Mesenteric fat pad (tissue), 1 donor: ENCODE results near the gene RNF6. TPM values are rescaled to one million over a fixed set of nuclear protein-coding genes. Genes with fewer than 3 reads are reported as not detected.
"Not testable (repeated sequence)": the region's sequence is repeated elsewhere in the genome, so short reads cannot be mapped to it uniquely, and the experiment has no call there.

Source experiments
- DNase-seq: peaks from one replicate; pipeline ENCODE4 v3.0.0-alpha.2; 2020; ENCODE audit warnings: low spot score
- long read RNA-seq: library from polyadenylated mRNA; unstranded; transcript quantifications from one replicate; pipeline ENCODE4 v2.0.0, GENCODE V29; 2020
- total RNA-seq: library from RNA; stranded (reverse); fragmentation: NEBNext Ultra II Directional; extraction: Animal tissue kit (Norgen Biotek cat#: 25700); gene quantifications from one replicate; pipeline ENCODE4 v1.2.1, GENCODE V29; 2021
- donor health status: DM: yes; HTN: yes; CAD: no.

The RNF6 gene
- total RNA-seq = 37.4 TPM
- long read RNA-seq, transcript RNF6-203 (5 exons, 3,706 nt) = major isoform, 5 of 22 reads
- long read RNA-seq, partial matches to known transcripts = 2 of 22 reads
- long read RNA-seq, other reads (novel, unspliced or antisense) = 14 of 22 reads

- DNase-seq = peak; percentile 93
Measured at GRCh38 chr13:26221721-26222519, at the start of gene RNF6. Gene RNF6, minus strand, starts transcription at chr13:26222314. Its CDS starts 2,665 bp downstream, at chr13:26219649.

GRCh38 chr13:26270707-26271106 lies 48.6 kb upstream of the RNF6 start:
- DNase-seq = no peak

GRCh38 chr13:26266311-26266710 lies 44.2 kb upstream of the RNF6 start:
- no peak for DNase-seq

- DNase-seq = no peak
Measured at GRCh38 chr13:26262156-26262555, 40.0 kb upstream of the RNF6 start.

- no peak for DNase-seq
Measured at GRCh38 chr13:26259634-26260033, 37.5 kb upstream of the RNF6 start.

GRCh38 chr13:26257049-26257448 lies 34.9 kb upstream of the RNF6 start:
- DNase-seq = no peak

- DNase-seq = no peak
Measured at GRCh38 chr13:26255691-26256277, 33.7 kb upstream of the RNF6 start.

GRCh38 chr13:26255115-26255514 lies 33.0 kb upstream of the RNF6 start:
- DNase-seq = no peak

GRCh38 chr13:26254583-26255111 lies 32.5 kb upstream of the RNF6 start:
- no peak for DNase-seq

GRCh38 chr13:26253787-26254582 lies 31.9 kb upstream of the RNF6 start, which contains the start of gene CDK8:
Gene CDK8, plus strand, starts transcription at chr13:26254129. Its CDS starts 513 bp downstream, at chr13:26254642.
- DNase-seq = peak; percentile 95

GRCh38 chr13:26253262-26253786 lies 31.2 kb upstream of the RNF6 start:
- no peak for DNase-seq

- DNase-seq = not testable (repeated sequence)
Measured at GRCh38 chr13:26252006-26252405, 29.9 kb upstream of the RNF6 start.

- no peak for DNase-seq
Measured at GRCh38 chr13:26249551-26249950, 27.4 kb upstream of the RNF6 start.

GRCh38 chr13:26247608-26248007 lies 25.5 kb upstream of the RNF6 start:
- no peak for DNase-seq

- no peak for DNase-seq
Measured at GRCh38 chr13:26247011-26247410, 24.9 kb upstream of the RNF6 start.

GRCh38 chr13:26246154-26246553 lies 24.0 kb upstream of the RNF6 start:
- no peak for DNase-seq

GRCh38 chr13:26236296-26236695 lies 14.2 kb upstream of the RNF6 start:
- DNase-seq = no peak

- no peak for DNase-seq
Measured at GRCh38 chr13:26230703-26231102, 8.6 kb upstream of the RNF6 start.

- no peak for DNase-seq
Measured at GRCh38 chr13:26229080-26229615, 7.0 kb upstream of the RNF6 start.

GRCh38 chr13:26228096-26228495 lies 6.0 kb upstream of the RNF6 start:
- DNase-seq = no peak
